A549 (cell line): ENCODE results near the gene MUC12.

ENCODE experiments used
- CTCF ChIP-seq: fragments of >200 bp; sonication (Bioruptor Twin); formaldehyde crosslinking; IDR thresholded peaks from 3 replicates; pipeline ENCODE4 v1.5.1; 2016
- E2F6 ChIP-seq: IDR thresholded peaks from 2 replicates; pipeline ENCODE4 v1.6.1; 2012; ENCODE audit warnings: low read depth, borderline replicate concordance
- EP300 ChIP-seq, 2 experiments: fragments of >200 bp; sonication (Bioruptor Twin); formaldehyde crosslinking; IDR thresholded peaks; 2 replicates in 1 of 2; 3 replicates in 1 of 2; pipeline ENCODE4 v1.6.1; 2016 to 2017
- KDM5A ChIP-seq: fragments of 200-600 bp; sonication (generic); IDR thresholded peaks from 2 replicates; pipeline ENCODE4 v1.6.1; 2016; ENCODE audit warnings: antibody characterized with exemption, mild to moderate bottlenecking
- MYC ChIP-seq: IDR thresholded peaks from 2 replicates; pipeline ENCODE4 v1.6.1; 2012; ENCODE audit warnings: mild to moderate bottlenecking, inconsistent platforms, low read length, improper control_type of control experiment, borderline replicate concordance
- POLR2A ChIP-seq: IDR thresholded peaks from 2 replicates; pipeline ENCODE4 v1.6.1; 2012; ENCODE audit warnings: mild to moderate bottlenecking, low read length
- RCOR1 ChIP-seq: fragments of 150-350 bp; IDR thresholded peaks from 2 replicates; pipeline ENCODE4 v1.6.1; 2014; ENCODE audit warnings: antibody characterized with exemption, low read length, low read depth

GRCh38 chr7:101023839-101024238 lies 54.5 kb downstream of the MUC12 start:
- TF ChIP-seq CTCF: no peak
- no peak for TF ChIP-seq EP300 (IDR thresholded peaks at IDR 0.05)
- TF ChIP-seq MYC: no peak
- no peak for TF ChIP-seq RCOR1
- TF ChIP-seq KDM5A: no peak
- no peak for TF ChIP-seq E2F6
- TF ChIP-seq POLR2A: no peak
